ENCODE data around the gene SIL1.

- no peak for TF ChIP-seq ZNF239 (CRISPR knock-in tag; IDR thresholded peaks at IDR 0.05)
- TF ChIP-seq CHAMP1 (IDR thresholded peaks at IDR 0.05): no peak
- TF ChIP-seq, protein P1, sequence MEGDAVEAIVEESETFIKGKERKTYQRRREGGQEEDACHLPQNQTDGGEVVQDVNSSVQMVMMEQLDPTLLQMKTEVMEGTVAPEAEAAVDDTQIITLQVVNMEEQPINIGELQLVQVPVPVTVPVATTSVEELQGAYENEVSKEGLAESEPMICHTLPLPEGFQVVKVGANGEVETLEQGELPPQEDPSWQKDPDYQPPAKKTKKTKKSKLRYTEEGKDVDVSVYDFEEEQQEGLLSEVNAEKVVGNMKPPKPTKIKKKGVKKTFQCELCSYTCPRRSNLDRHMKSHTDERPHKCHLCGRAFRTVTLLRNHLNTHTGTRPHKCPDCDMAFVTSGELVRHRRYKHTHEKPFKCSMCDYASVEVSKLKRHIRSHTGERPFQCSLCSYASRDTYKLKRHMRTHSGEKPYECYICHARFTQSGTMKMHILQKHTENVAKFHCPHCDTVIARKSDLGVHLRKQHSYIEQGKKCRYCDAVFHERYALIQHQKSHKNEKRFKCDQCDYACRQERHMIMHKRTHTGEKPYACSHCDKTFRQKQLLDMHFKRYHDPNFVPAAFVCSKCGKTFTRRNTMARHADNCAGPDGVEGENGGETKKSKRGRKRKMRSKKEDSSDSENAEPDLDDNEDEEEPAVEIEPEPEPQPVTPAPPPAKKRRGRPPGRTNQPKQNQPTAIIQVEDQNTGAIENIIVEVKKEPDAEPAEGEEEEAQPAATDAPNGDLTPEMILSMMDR (IDR thresholded peaks at IDR 0.05 in 2 of 3, conservative IDR thresholded peaks at IDR 0.05 in 1 of 3; ENCODE audit: insufficient read depth in 2 of 3, low read depth in 1 of 3, low read length in 3 of 3): no peak
- no peak for TF ChIP-seq MEF2D (tag; conservative IDR thresholded peaks at IDR 0.05; ENCODE audit: low read depth)
- no peak for TF ChIP-seq RCOR1 (IDR thresholded peaks at IDR 0.05; ENCODE audit: borderline replicate concordance in 1 of 2, low read depth in 2 of 2, low read length in 2 of 2)
- no peak for TF ChIP-seq XRCC3 (IDR thresholded peaks at IDR 0.05)
- TF ChIP-seq HDAC2 (IDR thresholded peaks at IDR 0.05): no peak
- TF ChIP-seq TEAD4 (IDR thresholded peaks at IDR 0.05; ENCODE audit: low read length): no peak
- TF ChIP-seq TEAD4 (CRISPR knock-in tag; IDR thresholded peaks at IDR 0.05; ENCODE audit: borderline replicate concordance): no peak
- no peak for TF ChIP-seq CEBPZ (IDR thresholded peaks at IDR 0.05; ENCODE audit: borderline replicate concordance, low read depth, low read length)
- TF ChIP-seq NFATC3 (IDR thresholded peaks at IDR 0.05): no peak
- TF ChIP-seq SOX6 (IDR thresholded peaks at IDR 0.05): no peak
- no peak for TF ChIP-seq GTF2A2 (tag; IDR thresholded peaks at IDR 0.05)
Measured at GRCh38 chr5:139138109-139138508, 60.1 kb downstream of the SIL1 start.
